GM12892 (cell line): Measurements from ENCODE around the gene LMF1.

Experiments used
- POLR2A ChIP-seq: IDR thresholded peaks from 2 replicates; pipeline ENCODE4 v1.6.1; 2011; ENCODE audit warnings: low read depth, low read length, control low read depth
- POLR2AphosphoS5 ChIP-seq: IDR thresholded peaks from 2 replicates; pipeline ENCODE4 v1.6.1; 2011; ENCODE audit warnings: low read depth, low read length, control low read depth
- TAF1 ChIP-seq: IDR thresholded peaks from 2 replicates; pipeline ENCODE4 v1.6.1; 2011; ENCODE audit warnings: low read depth, mild to moderate bottlenecking, control low read depth, low read length, borderline replicate concordance

DNA sequence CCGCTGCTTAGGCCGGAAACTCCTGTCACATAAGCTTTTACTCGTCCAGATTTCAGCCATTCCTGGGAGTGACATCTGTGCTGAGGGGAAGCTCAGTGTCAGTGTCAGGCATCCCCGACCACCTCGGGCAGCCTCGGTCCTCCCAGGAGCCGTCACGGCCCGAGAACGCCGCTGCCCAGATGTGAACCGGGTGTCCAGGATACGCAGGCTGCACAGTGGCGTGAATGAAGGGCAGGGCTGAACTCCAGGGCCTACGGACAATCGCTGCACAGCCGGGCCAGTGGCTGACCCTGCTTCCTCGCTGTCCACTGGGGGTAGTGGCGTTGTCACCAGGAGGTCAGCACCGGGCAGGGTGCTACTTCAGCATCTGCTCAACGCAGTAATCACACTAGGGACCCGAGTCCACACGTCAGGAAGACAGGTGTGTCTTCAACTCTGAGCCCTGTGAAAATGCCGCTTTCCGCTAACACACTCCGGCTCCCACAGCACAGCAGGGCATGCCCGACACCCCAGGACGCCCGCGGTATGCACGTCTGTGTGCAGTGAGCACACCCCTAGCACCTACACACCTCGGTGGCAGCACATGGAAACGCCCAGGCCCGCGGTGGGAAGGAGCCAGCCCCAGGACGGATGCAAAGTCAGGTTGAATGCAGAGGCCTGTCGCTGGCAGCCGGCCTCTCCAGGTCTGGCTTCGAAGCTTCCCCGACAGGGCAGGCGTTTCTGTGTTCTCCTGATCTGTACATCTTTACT lies 3.1 kb downstream of the LMF1 start:
- no peak for TF ChIP-seq POLR2A
- no peak for TF ChIP-seq POLR2AphosphoS5
- no peak for TF ChIP-seq TAF1
